ENCODE data around the gene ZNF777. TPM values are rescaled to one million over a fixed set of nuclear protein-coding genes. Genes with fewer than 3 reads are reported as not detected.
A peak's percentile ranks its signal among the peaks of the same experiment; 100 is the strongest.
"Not testable (repeated sequence)": the region's sequence is repeated elsewhere in the genome, so short reads cannot be mapped to it uniquely, and the experiment has no call there.

The ZNF777 gene
- total and polyA plus RNA-seq, 9 of the 15 experiments (the other 6 are each of a cell fraction or from before 2014, with no cell fraction given): 0.11 to 32.6 (median 9.0) TPM

- no TSS peak for BruUV-seq (replicated peaks)
- H3K27me3 ChIP-seq (ENCODE audit: control insufficient read depth in 2 of 2, insufficient read depth in 2 of 2, low read length in 2 of 2): peaks cover 39 to 65% of the 10 kb centered on the region in 2 experiments
- peaks cover 0 to 8% of the 10 kb centered on the region in 2 experiments; a peak in 1 of 5 replicates for H3K4me1 ChIP-seq (replicated peaks in 1 of 2; ENCODE audit: control insufficient read depth in 2 of 2, insufficient read depth in 2 of 2, low read length in 2 of 2)
- H2AFZ ChIP-seq (ENCODE audit: low read depth, low read length): peak overlapping the region; percentile 24; the same call in 1 of the 2 replicates
- intact Hi-C loops (cut with micrococcal nuclease): no loop called here
- no peak for DNase-seq (ENCODE audit: extremely low read depth in 1 of 4, low spot score in 3 of 4)
- no peaks in the 10 kb centered on the region for H3K36me3 ChIP-seq (ENCODE audit: control insufficient read depth, insufficient read depth, low read length)
- no peak for FAIRE-seq
- no peak overlapping the region for H3K27ac ChIP-seq (ENCODE audit: extremely low read depth, low read depth, low read length)
- H3K9me1 ChIP-seq (ENCODE audit: control insufficient read depth, insufficient read depth, low read length): no peaks in the 10 kb centered on the region
- no peak overlapping the region for H3K4me3 ChIP-seq
- 1% methylated on average over 14 of the region's 14 CpGs for WGBS (ENCODE audit: insufficient coverage, low coverage, missing lambda C conversion rate)
- TF ChIP-seq ZNF445 (CRISPR knock-in tag; IDR thresholded peaks at IDR 0.05; ENCODE audit: low read depth): no peak
- TF ChIP-seq NR4A1 (CRISPR knock-in tag; IDR thresholded peaks at IDR 0.05): no peak
- no peak for TF ChIP-seq NR4A1 (tag; IDR thresholded peaks at IDR 0.05)
- in situ Hi-C loops (cut with MboI): no loop called here
- no peak overlapping the region for H3K9ac ChIP-seq (ENCODE audit: insufficient read depth in 1 of 2, low read depth in 2 of 2, low read length in 2 of 2)
- CTCF ChIA-PET (ENCODE audit: low intra/inter-chr PET ratio): no interaction called here
- POLR2A ChIA-PET: interaction anchor here (0.8 kb wide), 1 partner anchor 202 kb away, joined by 3 read pairs; the partner anchor contains the start of gene ZNF282
- no peak overlapping the region for H3K4me2 ChIP-seq (ENCODE audit: insufficient read depth, low read length)
- peak; percentile 27; the same call in 1 of the 3 replicates for ATAC-seq
- H3K79me2 ChIP-seq (ENCODE audit: control insufficient read depth, insufficient read depth, low read length): no peaks in the 10 kb centered on the region
- no peaks in the 10 kb centered on the region for H3K9me3 ChIP-seq (replicated peaks; ENCODE audit: control insufficient read depth, insufficient read depth, low read depth, low read length)
- H4K20me1 ChIP-seq (replicated peaks; ENCODE audit: control insufficient read depth, insufficient read depth, low read length): no peaks in the 10 kb centered on the region
Measured at GRCh38 chr7:149397470-149398043, 63.3 kb downstream of the ZNF777 start.

- FAIRE-seq: peak; percentile 15
- not testable (repeated sequence) for BruUV-seq (replicated peaks)
Measured at GRCh38 chr7:149388550-149389335, 72.1 kb downstream of the ZNF777 start.

GRCh38 chr7:149386514-149386913 is 74.3 kb downstream of the ZNF777 start:
- H3K79me2 ChIP-seq (ENCODE audit: control insufficient read depth, insufficient read depth, low read length); H3K27ac ChIP-seq (ENCODE audit: extremely low read depth, low read depth, low read length); H3K4me3 ChIP-seq; H3K4me1 ChIP-seq (replicated peaks in 1 of 2; ENCODE audit: control insufficient read depth in 2 of 2, insufficient read depth in 2 of 2, low read length in 2 of 2); POLR2A ChIA-PET; in situ Hi-C loops (cut with MboI); CTCF ChIA-PET (ENCODE audit: low intra/inter-chr PET ratio); H3K9ac ChIP-seq (ENCODE audit: insufficient read depth in 1 of 2, low read depth in 2 of 2, low read length in 2 of 2); H3K4me2 ChIP-seq (ENCODE audit: insufficient read depth, low read length); H4K20me1 ChIP-seq (replicated peaks; ENCODE audit: control insufficient read depth, insufficient read depth, low read length); H3K36me3 ChIP-seq (ENCODE audit: control insufficient read depth, insufficient read depth, low read length); intact Hi-C loops (cut with micrococcal nuclease); H3K9me3 ChIP-seq (replicated peaks; ENCODE audit: control insufficient read depth, insufficient read depth, low read depth, low read length); ATAC-seq; H2AFZ ChIP-seq (ENCODE audit: low read depth, low read length); BruUV-seq (replicated peaks); DNase-seq (ENCODE audit: extremely low read depth in 1 of 4, low spot score in 3 of 4); H3K9me1 ChIP-seq (ENCODE audit: control insufficient read depth, insufficient read depth, low read length): not testable (repeated sequence)
- peaks cover 27 to 47% of the 10 kb centered on the region in 2 experiments for H3K27me3 ChIP-seq (ENCODE audit: control insufficient read depth in 2 of 2, insufficient read depth in 2 of 2, low read length in 2 of 2)
- peak; percentile 23 for FAIRE-seq
- WGBS (ENCODE audit: insufficient coverage, low coverage, missing lambda C conversion rate): 0% methylated on average over 4 of the region's 4 CpGs

More at GRCh38 chr7:149388550-149389335, 72.1 kb downstream of the ZNF777 start:
- H3K4me3 ChIP-seq; H4K20me1 ChIP-seq (replicated peaks; ENCODE audit: control insufficient read depth, insufficient read depth, low read length); H3K9me1 ChIP-seq (ENCODE audit: control insufficient read depth, insufficient read depth, low read length); H2AFZ ChIP-seq (ENCODE audit: low read depth, low read length); H3K9me3 ChIP-seq (replicated peaks; ENCODE audit: control insufficient read depth, insufficient read depth, low read depth, low read length); H3K9ac ChIP-seq (ENCODE audit: insufficient read depth in 1 of 2, low read depth in 2 of 2, low read length in 2 of 2); DNase-seq (ENCODE audit: extremely low read depth in 1 of 4, low spot score in 3 of 4); POLR2A ChIA-PET; ATAC-seq; H3K79me2 ChIP-seq (ENCODE audit: control insufficient read depth, insufficient read depth, low read length); H3K36me3 ChIP-seq (ENCODE audit: control insufficient read depth, insufficient read depth, low read length); H3K27ac ChIP-seq (ENCODE audit: extremely low read depth, low read depth, low read length); in situ Hi-C loops (cut with MboI); H3K4me2 ChIP-seq (ENCODE audit: insufficient read depth, low read length); H3K4me1 ChIP-seq (replicated peaks in 1 of 2; ENCODE audit: control insufficient read depth in 2 of 2, insufficient read depth in 2 of 2, low read length in 2 of 2); intact Hi-C loops (cut with micrococcal nuclease); CTCF ChIA-PET (ENCODE audit: low intra/inter-chr PET ratio): not testable (repeated sequence)
- peaks cover 20 to 32% of the 10 kb centered on the region in 2 experiments for H3K27me3 ChIP-seq (ENCODE audit: control insufficient read depth in 2 of 2, insufficient read depth in 2 of 2, low read length in 2 of 2)
- WGBS (ENCODE audit: insufficient coverage, low coverage, missing lambda C conversion rate): 0% methylated on average over 6 of the region's 6 CpGs

All from K562 (cell line).